HTERT RPE-1 (cell line): Measurements from ENCODE around the gene AARS2.

ENCODE experiments used
- in situ Hi-C: fragments of 300-500 bp; cut with MboI; formaldehyde crosslinking; loops from 4 replicates; pipeline ENCODE4 v1.14.3; 2020; ENCODE audit warnings: low sequenced_read_pairs

AARS2 gene

GRCh38 chr6:44264154-44265006, 48.8 kb downstream of the AARS2 start:
- in situ Hi-C loops = no loop called here

GRCh38 chr6:44263354-44264100, 49.6 kb downstream of the AARS2 start:
- in situ Hi-C loops = no loop called here

- in situ Hi-C loops = no loop called here
Observed at GRCh38 chr6:44262467-44263353, 50.4 kb downstream of the AARS2 start.

GRCh38 chr6:44261581-44261980, 51.6 kb downstream of the AARS2 start:
- in situ Hi-C loops = no loop called here

- in situ Hi-C loops = no loop called here
Observed at GRCh38 chr6:44260451-44261297, 52.5 kb downstream of the AARS2 start.

- in situ Hi-C loops = no loop called here
Observed at GRCh38 chr6:44260011-44260410, 53.1 kb downstream of the AARS2 start.

- in situ Hi-C loops = no loop called here
Observed at GRCh38 chr6:44258921-44259320, 54.2 kb downstream of the AARS2 start.

- in situ Hi-C loops = no loop called here
Observed at GRCh38 chr6:44258325-44258863, 54.8 kb downstream of the AARS2 start.

GRCh38 chr6:44257753-44258324, 55.3 kb downstream of the AARS2 start:
- in situ Hi-C loops = no loop called here

GRCh38 chr6:44257025-44257752, 56.0 kb downstream of the AARS2 start, which contains the start of gene SLC35B2:
Gene SLC35B2 (minus strand): TSS chr6:44257528. CDS start chr6:44257410, 118 bp downstream.
- in situ Hi-C loops = no loop called here

- in situ Hi-C loops = no loop called here
Observed at GRCh38 chr6:44256775-44257024, 56.4 kb downstream of the AARS2 start.

GRCh38 chr6:44255871-44256774, 57.0 kb downstream of the AARS2 start:
- in situ Hi-C loops = no loop called here

GRCh38 chr6:44255105-44255808, 57.9 kb downstream of the AARS2 start:
- in situ Hi-C loops = no loop called here

- in situ Hi-C loops = no loop called here
Observed at GRCh38 chr6:44254191-44255104, 58.7 kb downstream of the AARS2 start.

- in situ Hi-C loops = no loop called here
Observed at GRCh38 chr6:44253307-44254101, 59.6 kb downstream of the AARS2 start.
